ENCODE results near the gene ABCG2.

- TF ChIP-seq EZH2 (IDR thresholded peaks at IDR 0.05; ENCODE audit: borderline replicate concordance, low read depth, low read length, poor library complexity, severe bottlenecking) (no peak), CTCF (conservative IDR thresholded peaks at IDR 0.05; ENCODE audit: low read depth, low read length) (no peak)
Measured at GRCh38 chr4:88135356-88135663, 23.1 kb downstream of the ABCG2 start.
